ENCODE measurements around the gene TGFB1. TPM values are rescaled to one million over a fixed set of nuclear protein-coding genes. Genes with fewer than 3 reads are reported as not detected.

The TGFB1 gene
- total and polyA plus RNA-seq, 2 of the 13 experiments (the other 11 are each of a cell fraction or from before 2014, with no cell fraction given) = 4.1 to 5.4 TPM

DNA sequence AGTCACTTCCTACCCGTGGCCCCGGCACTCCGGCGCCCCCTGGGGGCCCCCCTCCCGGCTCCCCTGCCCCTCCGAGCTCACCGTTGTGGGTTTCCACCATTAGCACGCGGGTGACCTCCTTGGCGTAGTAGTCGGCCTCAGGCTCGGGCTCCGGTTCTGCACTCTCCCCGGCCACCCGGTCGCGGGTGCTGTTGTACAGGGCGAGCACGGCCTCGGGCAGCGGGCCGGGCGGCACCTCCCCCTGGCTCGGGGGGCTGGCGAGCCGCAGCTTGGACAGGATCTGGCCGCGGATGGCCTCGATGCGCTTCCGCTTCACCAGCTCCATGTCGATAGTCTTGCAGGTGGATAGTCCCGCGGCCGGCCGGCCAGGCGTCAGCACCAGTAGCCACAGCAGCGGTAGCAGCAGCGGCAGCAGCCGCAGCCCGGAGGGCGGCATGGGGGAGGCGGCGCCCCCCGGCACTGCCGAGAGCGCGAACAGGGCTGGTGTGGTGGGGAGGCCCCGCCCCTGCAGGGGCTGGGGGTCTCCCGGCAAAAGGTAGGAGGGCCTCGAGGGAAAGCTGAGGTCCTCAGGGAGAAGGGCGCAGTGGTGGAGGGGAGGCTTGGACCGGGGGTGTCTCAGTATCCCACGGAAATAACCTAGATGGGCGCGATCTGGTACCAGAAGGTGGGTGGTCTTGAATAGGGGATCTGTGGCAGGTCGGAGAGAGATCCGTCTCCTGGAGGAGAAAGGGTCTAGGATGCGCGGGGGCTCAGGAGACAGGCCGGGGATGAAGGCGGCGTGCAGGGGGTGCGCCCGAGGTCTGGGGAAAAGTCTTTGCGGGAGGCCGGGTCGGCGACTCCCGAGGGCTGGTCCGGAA lies 885 bp downstream of the TGFB1 start (continued):
- TF ChIP-seq, protein P1, sequence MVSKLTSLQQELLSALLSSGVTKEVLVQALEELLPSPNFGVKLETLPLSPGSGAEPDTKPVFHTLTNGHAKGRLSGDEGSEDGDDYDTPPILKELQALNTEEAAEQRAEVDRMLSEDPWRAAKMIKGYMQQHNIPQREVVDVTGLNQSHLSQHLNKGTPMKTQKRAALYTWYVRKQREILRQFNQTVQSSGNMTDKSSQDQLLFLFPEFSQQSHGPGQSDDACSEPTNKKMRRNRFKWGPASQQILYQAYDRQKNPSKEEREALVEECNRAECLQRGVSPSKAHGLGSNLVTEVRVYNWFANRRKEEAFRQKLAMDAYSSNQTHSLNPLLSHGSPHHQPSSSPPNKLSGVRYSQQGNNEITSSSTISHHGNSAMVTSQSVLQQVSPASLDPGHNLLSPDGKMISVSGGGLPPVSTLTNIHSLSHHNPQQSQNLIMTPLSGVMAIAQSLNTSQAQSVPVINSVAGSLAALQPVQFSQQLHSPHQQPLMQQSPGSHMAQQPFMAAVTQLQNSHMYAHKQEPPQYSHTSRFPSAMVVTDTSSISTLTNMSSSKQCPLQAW (CRISPR knock-in tag; IDR thresholded peaks at IDR 0.05) = peak; percentile 17; the same call in 1 of the 2 replicates
- TF ChIP-seq, protein P2, sequence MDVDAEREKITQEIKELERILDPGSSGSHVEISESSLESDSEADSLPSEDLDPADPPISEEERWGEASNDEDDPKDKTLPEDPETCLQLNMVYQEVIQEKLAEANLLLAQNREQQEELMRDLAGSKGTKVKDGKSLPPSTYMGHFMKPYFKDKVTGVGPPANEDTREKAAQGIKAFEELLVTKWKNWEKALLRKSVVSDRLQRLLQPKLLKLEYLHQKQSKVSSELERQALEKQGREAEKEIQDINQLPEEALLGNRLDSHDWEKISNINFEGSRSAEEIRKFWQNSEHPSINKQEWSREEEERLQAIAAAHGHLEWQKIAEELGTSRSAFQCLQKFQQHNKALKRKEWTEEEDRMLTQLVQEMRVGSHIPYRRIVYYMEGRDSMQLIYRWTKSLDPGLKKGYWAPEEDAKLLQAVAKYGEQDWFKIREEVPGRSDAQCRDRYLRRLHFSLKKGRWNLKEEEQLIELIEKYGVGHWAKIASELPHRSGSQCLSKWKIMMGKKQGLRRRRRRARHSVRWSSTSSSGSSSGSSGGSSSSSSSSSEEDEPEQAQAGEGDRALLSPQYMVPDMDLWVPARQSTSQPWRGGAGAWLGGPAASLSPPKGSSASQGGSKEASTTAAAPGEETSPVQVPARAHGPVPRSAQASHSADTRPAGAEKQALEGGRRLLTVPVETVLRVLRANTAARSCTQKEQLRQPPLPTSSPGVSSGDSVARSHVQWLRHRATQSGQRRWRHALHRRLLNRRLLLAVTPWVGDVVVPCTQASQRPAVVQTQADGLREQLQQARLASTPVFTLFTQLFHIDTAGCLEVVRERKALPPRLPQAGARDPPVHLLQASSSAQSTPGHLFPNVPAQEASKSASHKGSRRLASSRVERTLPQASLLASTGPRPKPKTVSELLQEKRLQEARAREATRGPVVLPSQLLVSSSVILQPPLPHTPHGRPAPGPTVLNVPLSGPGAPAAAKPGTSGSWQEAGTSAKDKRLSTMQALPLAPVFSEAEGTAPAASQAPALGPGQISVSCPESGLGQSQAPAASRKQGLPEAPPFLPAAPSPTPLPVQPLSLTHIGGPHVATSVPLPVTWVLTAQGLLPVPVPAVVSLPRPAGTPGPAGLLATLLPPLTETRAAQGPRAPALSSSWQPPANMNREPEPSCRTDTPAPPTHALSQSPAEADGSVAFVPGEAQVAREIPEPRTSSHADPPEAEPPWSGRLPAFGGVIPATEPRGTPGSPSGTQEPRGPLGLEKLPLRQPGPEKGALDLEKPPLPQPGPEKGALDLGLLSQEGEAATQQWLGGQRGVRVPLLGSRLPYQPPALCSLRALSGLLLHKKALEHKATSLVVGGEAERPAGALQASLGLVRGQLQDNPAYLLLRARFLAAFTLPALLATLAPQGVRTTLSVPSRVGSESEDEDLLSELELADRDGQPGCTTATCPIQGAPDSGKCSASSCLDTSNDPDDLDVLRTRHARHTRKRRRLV (CRISPR knock-in tag; IDR thresholded peaks at IDR 0.05) = no peak
- TF ChIP-seq THAP11 (CRISPR knock-in tag; IDR thresholded peaks at IDR 0.05) = no peak; the same call in 1 of the 2 replicates
- TF ChIP-seq RNF2 (conservative IDR thresholded peaks at IDR 0.05; ENCODE audit: low read depth) = 0 out of 2 replicates have a peak, but pooled peaks have one; percentile 49
- 0 out of 2 replicates have a peak, but pooled peaks have one; percentile 12 for TF ChIP-seq ZNF670 (CRISPR knock-in tag; IDR thresholded peaks at IDR 0.05; ENCODE audit: borderline replicate concordance)
- TF ChIP-seq, protein P3, sequence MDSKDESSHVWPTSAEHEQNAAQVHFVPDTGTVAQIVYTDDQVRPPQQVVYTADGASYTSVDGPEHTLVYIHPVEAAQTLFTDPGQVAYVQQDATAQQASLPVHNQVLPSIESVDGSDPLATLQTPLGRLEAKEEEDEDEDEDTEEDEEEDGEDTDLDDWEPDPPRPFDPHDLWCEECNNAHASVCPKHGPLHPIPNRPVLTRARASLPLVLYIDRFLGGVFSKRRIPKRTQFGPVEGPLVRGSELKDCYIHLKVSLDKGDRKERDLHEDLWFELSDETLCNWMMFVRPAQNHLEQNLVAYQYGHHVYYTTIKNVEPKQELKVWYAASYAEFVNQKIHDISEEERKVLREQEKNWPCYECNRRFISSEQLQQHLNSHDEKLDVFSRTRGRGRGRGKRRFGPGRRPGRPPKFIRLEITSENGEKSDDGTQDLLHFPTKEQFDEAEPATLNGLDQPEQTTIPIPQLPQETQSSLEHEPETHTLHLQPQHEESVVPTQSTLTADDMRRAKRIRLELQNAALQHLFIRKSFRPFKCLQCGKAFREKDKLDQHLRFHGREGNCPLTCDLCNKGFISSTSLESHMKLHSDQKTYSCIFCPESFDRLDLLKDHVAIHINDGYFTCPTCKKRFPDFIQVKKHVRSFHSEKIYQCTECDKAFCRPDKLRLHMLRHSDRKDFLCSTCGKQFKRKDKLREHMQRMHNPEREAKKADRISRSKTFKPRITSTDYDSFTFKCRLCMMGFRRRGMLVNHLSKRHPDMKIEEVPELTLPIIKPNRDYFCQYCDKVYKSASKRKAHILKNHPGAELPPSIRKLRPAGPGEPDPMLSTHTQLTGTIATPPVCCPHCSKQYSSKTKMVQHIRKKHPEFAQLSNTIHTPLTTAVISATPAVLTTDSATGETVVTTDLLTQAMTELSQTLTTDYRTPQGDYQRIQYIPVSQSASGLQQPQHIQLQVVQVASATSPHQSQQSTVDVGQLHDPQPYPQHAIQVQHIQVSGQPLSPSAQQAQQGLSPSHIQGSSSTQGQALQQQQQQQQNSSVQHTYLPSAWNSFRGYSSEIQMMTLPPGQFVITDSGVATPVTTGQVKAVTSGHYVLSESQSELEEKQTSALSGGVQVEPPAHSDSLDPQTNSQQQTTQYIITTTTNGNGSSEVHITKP (CRISPR knock-in tag; IDR thresholded peaks at IDR 0.05; ENCODE audit: low read depth) = no peak
- TF ChIP-seq AKAP8 (CRISPR knock-in tag; IDR thresholded peaks at IDR 0.05) = no peak
- TF ChIP-seq, protein P4, sequence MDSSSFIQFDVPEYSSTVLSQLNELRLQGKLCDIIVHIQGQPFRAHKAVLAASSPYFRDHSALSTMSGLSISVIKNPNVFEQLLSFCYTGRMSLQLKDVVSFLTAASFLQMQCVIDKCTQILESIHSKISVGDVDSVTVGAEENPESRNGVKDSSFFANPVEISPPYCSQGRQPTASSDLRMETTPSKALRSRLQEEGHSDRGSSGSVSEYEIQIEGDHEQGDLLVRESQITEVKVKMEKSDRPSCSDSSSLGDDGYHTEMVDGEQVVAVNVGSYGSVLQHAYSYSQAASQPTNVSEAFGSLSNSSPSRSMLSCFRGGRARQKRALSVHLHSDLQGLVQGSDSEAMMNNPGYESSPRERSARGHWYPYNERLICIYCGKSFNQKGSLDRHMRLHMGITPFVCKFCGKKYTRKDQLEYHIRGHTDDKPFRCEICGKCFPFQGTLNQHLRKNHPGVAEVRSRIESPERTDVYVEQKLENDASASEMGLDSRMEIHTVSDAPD (CRISPR knock-in tag; IDR thresholded peaks at IDR 0.05) = no peak
- no peak for TF ChIP-seq ZNF672 (CRISPR knock-in tag; IDR thresholded peaks at IDR 0.05)
- TF ChIP-seq DR1 (CRISPR knock-in tag; IDR thresholded peaks at IDR 0.05) = 0 out of 2 replicates have a peak, but pooled peaks have one; percentile 25
- TF ChIP-seq, protein P5, sequence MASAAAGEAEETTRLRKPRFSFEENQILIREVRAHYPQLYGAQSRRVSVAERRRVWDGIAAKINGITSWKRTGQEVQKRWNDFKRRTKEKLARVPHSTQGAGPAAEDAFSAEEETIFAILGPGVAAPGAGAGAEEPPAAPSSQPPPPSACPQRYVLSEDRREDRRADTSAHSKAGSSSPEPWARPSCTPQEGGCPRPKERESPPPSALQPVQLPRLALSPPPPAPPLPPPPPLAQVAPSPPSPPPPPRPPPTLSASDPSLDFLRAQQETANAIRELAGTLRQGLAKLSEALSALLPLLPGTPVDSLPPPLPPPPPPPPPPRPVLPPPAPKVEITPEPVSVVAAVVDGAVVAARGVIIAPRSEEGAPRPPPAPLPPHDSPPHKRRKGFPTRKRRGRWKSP (CRISPR knock-in tag; IDR thresholded peaks at IDR 0.05) = peak; percentile 66
- TF ChIP-seq BCL6 (CRISPR knock-in tag; IDR thresholded peaks at IDR 0.05) = 0 out of 2 replicates have a peak, but pooled peaks have one; percentile 23

All from HepG2 (cell line).